ENCODE data around the gene GSC2.

GSC2 gene

DNA sequence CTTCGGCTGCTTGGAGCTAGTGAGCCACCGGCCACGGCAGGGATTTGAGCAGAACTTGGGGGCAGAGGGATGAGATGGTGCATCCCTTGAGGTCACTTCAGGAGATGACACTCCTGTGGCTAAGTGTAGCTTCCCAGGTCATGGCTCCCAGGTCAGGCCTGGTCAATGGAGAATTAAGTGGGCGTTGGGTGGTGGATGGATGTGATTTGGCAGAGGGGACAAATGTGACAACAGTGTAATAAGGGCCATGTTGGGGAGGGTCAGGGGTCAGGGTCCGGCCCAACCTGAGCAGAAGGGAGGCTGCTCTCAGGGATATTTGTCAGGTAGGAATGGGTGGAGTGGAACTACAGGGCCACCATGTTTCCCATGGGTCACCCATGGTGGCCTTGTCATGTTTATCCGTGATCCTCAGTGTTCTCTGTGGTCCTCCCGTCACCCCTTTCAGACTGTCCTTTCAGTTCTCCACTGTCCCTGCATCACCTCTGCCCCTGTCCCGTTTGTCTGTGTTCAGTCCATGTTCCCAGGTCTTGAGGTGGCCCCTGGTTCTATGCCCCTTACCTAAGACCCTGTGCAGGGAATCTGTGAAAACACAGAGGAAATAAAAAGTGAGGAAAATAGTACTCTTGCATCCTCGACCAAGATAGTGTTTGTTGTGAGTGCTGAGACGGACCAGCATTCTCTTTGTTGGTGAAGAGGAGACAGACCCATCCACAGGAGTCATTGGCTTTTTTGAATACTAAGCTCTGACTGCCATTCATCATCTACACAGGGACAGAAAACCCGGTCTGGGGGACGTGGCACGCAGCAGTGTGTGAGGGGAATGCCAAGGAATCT, 22.3 kb upstream of the GSC2 start:
- peak overlapping the region; percentile 94 for H3K4me3 ChIP-seq (ENCODE audit: insufficient read length, low read depth)
- H3K27me3 ChIP-seq (ENCODE audit: insufficient read depth, insufficient read length) = peaks cover 37% of the 10 kb centered on the region
- H3K9ac ChIP-seq (ENCODE audit: insufficient read length, low read depth) = peak overlapping the region; percentile 91
- DNase-seq (ENCODE audit: low read depth, low spot score) = no peak
- H3K9me3 ChIP-seq (ENCODE audit: insufficient read depth, low read length) = no peaks in the 10 kb centered on the region
- TF ChIP-seq ZNF274 (IDR thresholded peaks at IDR 0.05; ENCODE audit: low read depth, low read length) = no peak
- TF ChIP-seq YY1 (IDR thresholded peaks at IDR 0.05; ENCODE audit: insufficient read depth, insufficient read length) = no peak
- TF ChIP-seq SUZ12 (IDR thresholded peaks at IDR 0.05; ENCODE audit: extremely low read depth, insufficient read depth, insufficient read length) = no peak
- H3K4me1 ChIP-seq (ENCODE audit: insufficient read depth, insufficient read length) = peaks cover 43% of the 10 kb centered on the region
- peaks cover 45% of the 10 kb centered on the region for H3K36me3 ChIP-seq (ENCODE audit: insufficient read depth, insufficient read length, low read length)

DNA sequence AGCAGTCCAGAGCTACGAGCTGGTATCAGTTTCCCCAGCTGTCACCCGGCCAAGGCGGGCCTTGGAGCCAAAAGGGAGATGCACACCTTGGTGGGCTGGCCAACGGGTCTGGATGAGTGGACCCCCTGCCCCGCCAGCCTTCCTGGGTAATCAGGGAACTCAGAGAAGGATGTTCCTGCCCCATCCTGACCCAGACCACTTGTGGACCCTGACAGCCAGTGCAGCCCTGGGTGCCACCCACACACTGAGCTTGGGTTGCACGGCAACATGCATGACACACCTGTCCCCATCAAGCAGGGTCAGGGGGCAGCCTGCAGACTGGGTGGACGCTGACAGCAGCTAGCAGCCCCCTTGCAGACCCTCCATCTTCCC, 19.8 kb upstream of the GSC2 start:
- DNase-seq (ENCODE audit: low read depth, low spot score) = no peak
- Histone ChIP-seq H3K9me3 (ENCODE audit: insufficient read depth, low read length) (no peaks in the 10 kb centered on the region), H3K4me1 (ENCODE audit: insufficient read depth, insufficient read length) (peaks cover 27% of the 10 kb centered on the region), H3K9ac (ENCODE audit: insufficient read length, low read depth) (peak overlapping the region; percentile 61), H3K4me3 (ENCODE audit: insufficient read length, low read depth) (no peak overlapping the region), H3K36me3 (ENCODE audit: insufficient read depth, insufficient read length, low read length) (peaks cover 25% of the 10 kb centered on the region), H3K27me3 (ENCODE audit: insufficient read depth, insufficient read length) (peaks cover 46% of the 10 kb centered on the region)
- no peak for TF ChIP-seq YY1 (IDR thresholded peaks at IDR 0.05; ENCODE audit: insufficient read depth, insufficient read length)
- TF ChIP-seq SUZ12 (IDR thresholded peaks at IDR 0.05; ENCODE audit: extremely low read depth, insufficient read depth, insufficient read length) = no peak
- no peak for TF ChIP-seq ZNF274 (IDR thresholded peaks at IDR 0.05; ENCODE audit: low read depth, low read length)

DNA sequence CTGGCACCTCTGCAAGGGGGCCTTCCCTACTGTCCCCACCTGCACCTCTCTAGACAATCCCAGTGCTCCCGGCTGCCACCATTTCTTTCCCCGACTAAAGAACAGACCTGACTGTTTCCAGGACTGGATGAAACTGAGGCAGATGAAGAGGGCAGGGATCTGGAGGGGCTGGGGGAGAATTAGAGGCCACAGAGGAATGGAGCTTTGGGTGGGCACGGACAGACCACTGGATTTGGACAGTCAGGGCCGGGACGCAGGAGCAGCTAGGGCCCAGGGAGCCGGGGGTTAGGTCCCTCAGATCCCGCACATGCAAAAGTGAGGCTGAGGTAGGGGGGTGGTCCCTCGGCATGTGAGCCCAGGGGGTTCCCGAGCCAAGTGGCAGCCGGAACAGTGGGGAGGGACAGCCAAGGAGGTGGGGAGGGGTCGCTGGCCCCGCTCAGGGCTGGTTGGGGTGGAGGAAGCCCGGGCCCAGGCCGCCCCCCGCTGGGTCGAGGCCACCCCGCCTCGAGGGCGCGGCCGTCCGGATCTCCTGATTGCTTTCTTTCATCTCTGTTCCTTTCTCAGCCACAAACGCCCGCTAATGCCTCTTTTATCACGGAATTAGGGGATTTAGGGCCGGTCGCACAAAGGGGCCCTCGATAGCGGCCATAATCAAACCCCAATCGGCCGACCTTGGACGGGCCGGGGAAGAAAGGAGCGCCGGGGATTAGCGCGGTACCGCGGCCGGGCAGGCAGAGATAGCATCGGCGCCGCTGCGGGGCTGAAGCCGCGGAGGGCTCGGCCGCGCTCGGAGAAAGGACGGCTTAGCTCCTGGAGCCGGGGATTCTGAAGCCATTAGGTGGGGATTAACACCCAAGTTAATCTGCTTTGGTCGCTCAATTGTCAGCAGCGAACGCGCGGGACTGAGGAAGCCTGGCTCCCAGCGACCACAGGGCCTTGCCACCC, 19.2 kb upstream of the GSC2 start:
- no peaks in the 10 kb centered on the region for H3K9me3 ChIP-seq (ENCODE audit: insufficient read depth, low read length)
- peaks cover 24% of the 10 kb centered on the region for H3K4me1 ChIP-seq (ENCODE audit: insufficient read depth, insufficient read length)
- peak overlapping the region; percentile 6 for H3K4me3 ChIP-seq (ENCODE audit: insufficient read length, low read depth)
- peaks cover 23% of the 10 kb centered on the region for H3K36me3 ChIP-seq (ENCODE audit: insufficient read depth, insufficient read length, low read length)
- no peak for DNase-seq (ENCODE audit: low read depth, low spot score)
- H3K27me3 ChIP-seq (ENCODE audit: insufficient read depth, insufficient read length) = peaks cover 46% of the 10 kb centered on the region
- TF ChIP-seq SUZ12 (IDR thresholded peaks at IDR 0.05; ENCODE audit: extremely low read depth, insufficient read depth, insufficient read length) (no peak), YY1 (IDR thresholded peaks at IDR 0.05; ENCODE audit: insufficient read depth, insufficient read length) (no peak), ZNF274 (IDR thresholded peaks at IDR 0.05; ENCODE audit: low read depth, low read length) (no peak)
- peak overlapping the region; percentile 17 for H3K9ac ChIP-seq (ENCODE audit: insufficient read length, low read depth)

DNA sequence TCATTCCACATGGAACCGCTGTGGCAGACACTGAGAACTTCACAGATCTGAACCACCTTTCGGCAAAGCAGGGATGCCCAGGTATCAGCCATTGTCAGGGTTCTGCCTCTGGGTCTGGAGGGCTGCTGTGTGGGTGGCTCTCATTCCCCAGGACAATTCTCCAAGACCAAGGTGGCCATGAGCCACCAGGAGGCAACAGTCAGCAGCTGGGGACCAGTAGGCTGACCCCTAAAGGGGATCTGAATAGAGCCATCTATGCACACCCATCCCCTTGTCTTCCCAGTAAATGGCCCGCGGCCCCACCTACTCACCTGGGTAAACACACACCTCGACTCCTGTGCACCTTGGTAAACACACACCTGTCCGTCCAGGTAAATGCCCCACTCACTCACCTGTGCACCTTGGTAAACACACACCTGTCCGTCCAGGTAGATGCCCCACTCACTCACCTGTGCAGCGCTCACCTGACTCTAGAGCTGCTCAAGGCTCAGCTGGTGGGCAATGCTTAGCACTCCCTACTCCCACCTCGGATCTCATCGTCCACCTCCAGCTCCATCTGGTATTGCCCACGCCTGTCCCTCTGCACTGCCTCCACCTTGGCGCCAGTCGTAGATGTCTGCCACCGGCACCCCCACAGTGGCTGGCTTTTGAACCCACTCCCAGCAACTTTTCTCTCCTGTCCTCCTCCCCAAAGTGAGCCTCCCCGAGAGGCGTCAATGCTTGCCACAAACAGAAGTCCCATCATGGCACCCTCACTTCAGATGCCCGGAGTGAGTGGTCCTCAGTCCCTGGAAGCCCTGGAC, 18.2 kb upstream of the GSC2 start:
- Histone ChIP-seq H3K36me3 (ENCODE audit: insufficient read depth, insufficient read length, low read length) (peaks cover 13% of the 10 kb centered on the region), H3K4me3 (ENCODE audit: insufficient read length, low read depth) (no peak overlapping the region), H3K4me1 (ENCODE audit: insufficient read depth, insufficient read length) (peaks cover 17% of the 10 kb centered on the region), H3K9ac (ENCODE audit: insufficient read length, low read depth) (no peak overlapping the region), H3K27me3 (ENCODE audit: insufficient read depth, insufficient read length) (peaks cover 46% of the 10 kb centered on the region), H3K9me3 (ENCODE audit: insufficient read depth, low read length) (no peaks in the 10 kb centered on the region)
- no peak for TF ChIP-seq YY1 (IDR thresholded peaks at IDR 0.05; ENCODE audit: insufficient read depth, insufficient read length)
- no peak for TF ChIP-seq ZNF274 (IDR thresholded peaks at IDR 0.05; ENCODE audit: low read depth, low read length)
- TF ChIP-seq SUZ12 (IDR thresholded peaks at IDR 0.05; ENCODE audit: extremely low read depth, insufficient read depth, insufficient read length) = no peak
- no peak for DNase-seq (ENCODE audit: low read depth, low spot score)

DNA sequence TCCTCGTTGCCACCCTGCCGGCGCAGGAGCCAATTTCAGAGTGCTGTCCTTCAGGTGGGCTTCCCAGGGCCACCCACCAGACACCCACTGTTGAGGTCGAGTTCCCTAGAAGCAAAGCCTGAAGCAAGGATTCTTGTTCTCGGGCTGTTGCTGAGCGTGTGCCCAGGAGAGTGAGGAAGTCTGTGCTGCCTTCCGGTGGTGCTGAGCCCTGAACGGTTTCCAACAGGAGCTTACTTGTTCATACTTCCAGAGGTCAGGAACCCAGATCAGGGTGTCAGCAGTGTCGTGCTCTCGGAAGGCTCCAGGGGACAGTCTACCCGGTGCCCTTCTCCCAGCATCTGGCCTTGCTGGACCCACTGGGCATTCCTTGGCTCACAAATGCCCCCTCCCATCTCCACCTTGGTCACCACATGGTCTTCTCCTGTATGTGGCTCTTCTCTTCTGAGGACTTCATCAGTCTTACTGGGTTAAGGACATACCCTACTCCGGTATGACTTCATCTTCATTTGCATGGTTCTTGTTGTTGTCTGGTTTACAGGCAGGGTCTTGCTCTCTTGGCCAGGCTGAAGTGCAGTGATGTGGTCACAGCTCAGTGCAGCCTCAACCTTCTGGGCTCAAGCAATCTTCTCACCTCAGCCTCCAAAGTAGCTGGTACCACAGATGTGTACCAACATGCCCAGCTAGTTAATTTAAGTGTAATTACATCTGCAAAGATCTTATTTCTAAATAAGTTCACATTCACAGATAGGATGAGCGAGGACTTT, 17.2 kb upstream of the GSC2 start:
- DNase-seq (ENCODE audit: low read depth, low spot score) = no peak
- H3K27me3 ChIP-seq (ENCODE audit: insufficient read depth, insufficient read length) = peaks cover 46% of the 10 kb centered on the region

DNA sequence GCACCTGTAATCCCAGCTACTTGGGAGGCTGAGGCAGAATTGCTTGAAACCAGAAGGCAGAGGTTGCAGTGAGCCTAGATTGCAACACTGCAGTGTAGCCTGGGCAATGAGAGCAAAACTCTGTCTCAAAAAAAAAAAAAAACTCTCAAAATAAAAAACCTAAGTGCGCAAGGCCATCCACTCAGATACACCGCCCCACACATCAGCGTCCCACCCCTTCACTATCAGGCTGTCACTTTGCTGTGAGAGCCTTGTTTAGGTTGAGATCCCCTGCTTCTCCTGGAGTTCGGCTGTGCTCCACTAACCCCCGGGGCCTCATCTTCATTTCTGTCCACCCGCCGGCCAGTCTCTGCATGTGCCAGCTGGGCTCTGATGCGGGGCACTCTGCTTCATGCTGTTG, 16.3 kb upstream of the GSC2 start:
- Histone ChIP-seq H3K27me3 (ENCODE audit: insufficient read depth, insufficient read length) (peaks cover 46% of the 10 kb centered on the region), H3K4me3 (ENCODE audit: insufficient read length, low read depth) (no peak overlapping the region), H3K9me3 (ENCODE audit: insufficient read depth, low read length) (no peaks in the 10 kb centered on the region), H3K4me1 (ENCODE audit: insufficient read depth, insufficient read length) (peaks cover 10% of the 10 kb centered on the region), H3K36me3 (ENCODE audit: insufficient read depth, insufficient read length, low read length) (no peaks in the 10 kb centered on the region), H3K9ac (ENCODE audit: insufficient read length, low read depth) (no peak overlapping the region)
- TF ChIP-seq SUZ12 (IDR thresholded peaks at IDR 0.05; ENCODE audit: extremely low read depth, insufficient read depth, insufficient read length) (no peak), YY1 (IDR thresholded peaks at IDR 0.05; ENCODE audit: insufficient read depth, insufficient read length) (no peak), ZNF274 (IDR thresholded peaks at IDR 0.05; ENCODE audit: low read depth, low read length) (no peak)
- no peak for DNase-seq (ENCODE audit: low read depth, low spot score)

More for the DNA sequence above, 17.2 kb upstream of the GSC2 start:
- Histone ChIP-seq H3K36me3 (ENCODE audit: insufficient read depth, insufficient read length, low read length) (peaks cover 3% of the 10 kb centered on the region), H3K4me3 (ENCODE audit: insufficient read length, low read depth) (no peak overlapping the region), H3K9me3 (ENCODE audit: insufficient read depth, low read length) (no peaks in the 10 kb centered on the region), H3K4me1 (ENCODE audit: insufficient read depth, insufficient read length) (peaks cover 10% of the 10 kb centered on the region), H3K9ac (ENCODE audit: insufficient read length, low read depth) (no peak overlapping the region)
- TF ChIP-seq ZNF274 (IDR thresholded peaks at IDR 0.05; ENCODE audit: low read depth, low read length) (no peak), SUZ12 (IDR thresholded peaks at IDR 0.05; ENCODE audit: extremely low read depth, insufficient read depth, insufficient read length) (no peak), YY1 (IDR thresholded peaks at IDR 0.05; ENCODE audit: insufficient read depth, insufficient read length) (no peak)

Measured in NT2/D1 (cell line).